Measurements from ENCODE around the gene GPER1. TPM values are rescaled to one million over a fixed set of nuclear protein-coding genes. Genes with fewer than 3 reads are reported as not detected.

The GPER1 gene
- total RNA-seq, 1 donor from 2014 or later, result 11.1 TPM

DNA sequence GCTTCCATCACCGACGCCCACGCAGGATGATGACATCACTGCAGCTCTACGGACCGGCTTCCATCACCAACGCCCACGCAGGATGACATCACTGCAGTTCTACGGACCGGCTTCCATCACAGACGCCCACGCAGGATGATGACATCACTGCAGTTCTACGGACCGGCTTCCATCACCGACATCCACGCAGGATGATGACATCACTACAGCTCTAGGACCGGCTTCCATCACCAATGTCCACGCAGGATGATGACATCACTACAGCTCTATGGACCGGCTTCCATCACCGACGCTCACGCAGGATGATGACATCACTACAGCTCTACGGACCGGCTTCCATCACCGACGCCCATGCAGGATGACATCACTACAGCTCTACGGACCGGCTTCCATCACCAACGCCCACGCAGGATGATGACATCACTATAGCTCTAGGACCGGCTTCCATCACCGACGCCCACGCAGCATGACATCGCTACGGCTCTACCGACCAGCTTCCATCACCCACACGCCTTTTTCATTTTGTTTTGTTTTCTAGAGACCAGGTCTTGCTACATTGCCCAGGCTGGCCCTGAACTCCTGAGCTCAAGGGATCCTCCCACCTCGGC is 29.5 kb downstream of the GPER1 start:
- intact Hi-C loops (cut with DNase I), result no loop called here
- H3K36me3 ChIP-seq, result no peaks in the 10 kb centered on the region
- no peak for ATAC-seq
- no peaks in the 10 kb centered on the region for H3K27me3 ChIP-seq
- no peaks in the 10 kb centered on the region for H3K4me1 ChIP-seq
- TF ChIP-seq, protein P1, sequence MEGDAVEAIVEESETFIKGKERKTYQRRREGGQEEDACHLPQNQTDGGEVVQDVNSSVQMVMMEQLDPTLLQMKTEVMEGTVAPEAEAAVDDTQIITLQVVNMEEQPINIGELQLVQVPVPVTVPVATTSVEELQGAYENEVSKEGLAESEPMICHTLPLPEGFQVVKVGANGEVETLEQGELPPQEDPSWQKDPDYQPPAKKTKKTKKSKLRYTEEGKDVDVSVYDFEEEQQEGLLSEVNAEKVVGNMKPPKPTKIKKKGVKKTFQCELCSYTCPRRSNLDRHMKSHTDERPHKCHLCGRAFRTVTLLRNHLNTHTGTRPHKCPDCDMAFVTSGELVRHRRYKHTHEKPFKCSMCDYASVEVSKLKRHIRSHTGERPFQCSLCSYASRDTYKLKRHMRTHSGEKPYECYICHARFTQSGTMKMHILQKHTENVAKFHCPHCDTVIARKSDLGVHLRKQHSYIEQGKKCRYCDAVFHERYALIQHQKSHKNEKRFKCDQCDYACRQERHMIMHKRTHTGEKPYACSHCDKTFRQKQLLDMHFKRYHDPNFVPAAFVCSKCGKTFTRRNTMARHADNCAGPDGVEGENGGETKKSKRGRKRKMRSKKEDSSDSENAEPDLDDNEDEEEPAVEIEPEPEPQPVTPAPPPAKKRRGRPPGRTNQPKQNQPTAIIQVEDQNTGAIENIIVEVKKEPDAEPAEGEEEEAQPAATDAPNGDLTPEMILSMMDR (IDR thresholded peaks at IDR 0.05), result no peak
- no peaks in the 10 kb centered on the region for H3K9me3 ChIP-seq
- no peak overlapping the region for H3K4me3 ChIP-seq
- H3K27ac ChIP-seq, result no peak overlapping the region
- peak; percentile 21 for DNase-seq

DNA sequence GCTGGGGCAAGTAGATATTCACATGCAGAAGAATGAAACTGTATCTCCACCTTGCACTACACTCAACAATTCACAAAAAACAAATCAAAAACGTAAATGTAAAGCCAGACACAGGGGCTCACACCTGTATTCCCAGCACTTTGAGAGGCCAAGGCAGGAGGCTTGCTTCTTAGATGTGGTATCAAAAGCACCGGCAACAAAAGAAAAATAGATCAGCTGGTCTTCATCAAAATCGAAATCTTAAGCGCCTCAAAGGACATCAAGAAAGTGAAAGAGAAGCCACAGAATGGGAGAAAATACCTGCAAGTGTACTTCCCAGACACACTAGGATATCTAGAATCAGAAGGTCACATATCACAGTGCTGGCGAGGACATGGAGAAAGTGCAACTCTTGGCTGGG is 31.3 kb downstream of the GPER1 start:
- H3K4me1 ChIP-seq, result no peaks in the 10 kb centered on the region
- no peak overlapping the region for H3K27ac ChIP-seq
- no peak for ATAC-seq
- intact Hi-C loops (cut with DNase I), result no loop called here
- H3K4me3 ChIP-seq, result no peak overlapping the region
- H3K36me3 ChIP-seq, result no peaks in the 10 kb centered on the region
- DNase-seq, result no peak
- H3K9me3 ChIP-seq, result no peaks in the 10 kb centered on the region
- no peaks in the 10 kb centered on the region for H3K27me3 ChIP-seq
- TF ChIP-seq, protein P1 (IDR thresholded peaks at IDR 0.05), result no peak

DNA sequence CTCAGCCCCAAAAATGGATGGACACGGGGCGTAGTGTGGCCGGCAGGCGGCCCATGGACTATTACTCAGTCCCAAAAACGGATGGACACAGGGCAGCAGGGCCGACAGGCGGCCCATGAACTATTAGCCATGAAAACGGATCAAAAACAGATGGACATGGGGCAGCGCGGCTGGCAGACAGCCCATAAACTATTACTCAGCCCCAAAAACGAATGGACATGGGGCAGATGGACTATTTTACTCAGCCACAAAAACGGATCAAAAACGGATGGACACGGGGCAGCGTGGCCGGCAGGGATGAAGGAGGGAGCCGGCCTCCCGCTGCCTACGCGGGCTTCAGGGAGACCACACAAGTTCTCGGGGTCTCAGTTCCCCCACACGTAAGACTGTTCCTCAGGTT is 32.9 kb downstream of the GPER1 start:
- Histone ChIP-seq H3K4me1 (no peaks in the 10 kb centered on the region), H3K27me3 (no peaks in the 10 kb centered on the region), H3K36me3 (no peaks in the 10 kb centered on the region), H3K27ac (no peak overlapping the region), H3K4me3 (no peak overlapping the region), H3K9me3 (no peaks in the 10 kb centered on the region)
- intact Hi-C loops (cut with DNase I), result no loop called here
- ATAC-seq (no peak), DNase-seq (peak; percentile 27)
- TF ChIP-seq, protein P1 (IDR thresholded peaks at IDR 0.05), result no peak

DNA sequence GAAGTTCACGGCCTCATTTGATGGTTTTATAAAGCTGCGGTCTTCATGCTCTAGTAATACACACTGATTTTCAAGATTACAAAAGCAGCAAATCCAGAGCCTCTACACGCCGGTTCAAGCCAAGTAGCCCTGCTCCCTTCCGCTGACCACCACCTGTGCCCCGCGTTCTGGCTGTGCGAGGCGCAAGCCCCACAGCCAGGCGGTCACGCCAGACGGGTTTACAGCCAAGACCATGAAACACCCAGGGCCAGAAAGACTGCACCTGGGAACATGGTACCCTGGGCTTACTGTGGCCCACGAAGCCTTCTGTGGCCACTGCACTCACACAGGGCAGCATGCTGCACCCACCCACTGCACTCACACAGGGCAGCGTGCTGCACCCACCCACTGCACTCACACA is 33.6 kb downstream of the GPER1 start:
- peak; percentile 37 for DNase-seq
- intact Hi-C loops (cut with DNase I), result no loop called here
- Histone ChIP-seq H3K27me3 (no peaks in the 10 kb centered on the region), H3K9me3 (no peaks in the 10 kb centered on the region), H3K27ac (no peak overlapping the region), H3K4me1 (no peaks in the 10 kb centered on the region), H3K4me3 (no peak overlapping the region), H3K36me3 (no peaks in the 10 kb centered on the region)
- ATAC-seq, result no peak
- TF ChIP-seq, protein P1 (IDR thresholded peaks at IDR 0.05), result no peak

DNA sequence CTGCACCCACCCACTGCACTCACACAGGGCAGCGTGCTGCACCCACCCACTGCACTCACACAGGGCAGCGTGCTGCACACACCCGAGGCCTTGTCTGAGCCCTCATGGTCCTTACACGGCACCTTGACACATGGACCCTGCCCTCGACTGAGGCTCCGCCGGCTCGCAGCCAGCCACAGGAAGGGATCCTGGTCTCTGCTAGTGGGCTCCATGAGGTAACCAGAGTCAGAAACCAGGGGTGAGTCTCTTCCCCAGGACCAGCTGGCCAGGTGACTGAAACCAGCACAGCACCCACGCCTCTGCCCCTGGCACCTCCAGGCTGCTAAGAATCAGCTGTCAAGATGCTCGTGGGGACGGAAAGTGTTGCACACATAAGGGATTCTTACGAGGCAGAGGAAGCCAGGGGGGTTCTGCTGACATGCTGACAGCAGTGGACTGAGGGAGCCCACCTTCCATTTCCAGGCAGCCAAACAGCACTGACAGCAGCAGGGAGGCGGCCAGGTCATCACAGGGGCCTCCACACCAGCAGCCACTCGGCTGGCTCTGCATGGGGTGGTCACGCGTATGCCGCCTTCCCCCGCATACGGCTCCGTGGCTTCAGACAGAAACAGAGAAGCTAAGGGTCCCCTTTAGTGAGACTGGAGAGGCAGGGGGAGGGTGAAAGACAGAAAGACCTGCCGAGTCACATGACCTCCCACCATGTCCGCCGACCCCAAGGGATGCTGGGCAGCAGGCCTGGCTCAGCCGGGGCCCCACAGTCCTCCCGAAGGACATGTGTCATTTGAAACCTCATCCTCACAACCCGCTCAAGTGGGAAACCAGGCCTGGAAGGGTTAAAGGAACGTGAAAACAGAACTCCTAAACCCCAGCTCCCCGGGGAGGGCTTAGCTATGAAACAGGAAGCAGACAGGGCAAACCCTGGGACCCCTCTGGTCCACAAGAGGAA is 34.2 kb downstream of the GPER1 start:
- H3K27me3 ChIP-seq, result no peaks in the 10 kb centered on the region
- H3K4me1 ChIP-seq, result no peaks in the 10 kb centered on the region
- TF ChIP-seq, protein P1 (IDR thresholded peaks at IDR 0.05), result no peak
- H3K4me3 ChIP-seq, result no peak overlapping the region
- DNase-seq (peak; percentile 46), ATAC-seq (no peak)
- intact Hi-C loops (cut with DNase I), result no loop called here
- no peak overlapping the region for H3K27ac ChIP-seq
- no peaks in the 10 kb centered on the region for H3K9me3 ChIP-seq
- peaks cover 2% of the 10 kb centered on the region for H3K36me3 ChIP-seq

All from upper lobe of right lung (tissue), 1 donor.